ENCODE results near the gene CD248.

DNA sequence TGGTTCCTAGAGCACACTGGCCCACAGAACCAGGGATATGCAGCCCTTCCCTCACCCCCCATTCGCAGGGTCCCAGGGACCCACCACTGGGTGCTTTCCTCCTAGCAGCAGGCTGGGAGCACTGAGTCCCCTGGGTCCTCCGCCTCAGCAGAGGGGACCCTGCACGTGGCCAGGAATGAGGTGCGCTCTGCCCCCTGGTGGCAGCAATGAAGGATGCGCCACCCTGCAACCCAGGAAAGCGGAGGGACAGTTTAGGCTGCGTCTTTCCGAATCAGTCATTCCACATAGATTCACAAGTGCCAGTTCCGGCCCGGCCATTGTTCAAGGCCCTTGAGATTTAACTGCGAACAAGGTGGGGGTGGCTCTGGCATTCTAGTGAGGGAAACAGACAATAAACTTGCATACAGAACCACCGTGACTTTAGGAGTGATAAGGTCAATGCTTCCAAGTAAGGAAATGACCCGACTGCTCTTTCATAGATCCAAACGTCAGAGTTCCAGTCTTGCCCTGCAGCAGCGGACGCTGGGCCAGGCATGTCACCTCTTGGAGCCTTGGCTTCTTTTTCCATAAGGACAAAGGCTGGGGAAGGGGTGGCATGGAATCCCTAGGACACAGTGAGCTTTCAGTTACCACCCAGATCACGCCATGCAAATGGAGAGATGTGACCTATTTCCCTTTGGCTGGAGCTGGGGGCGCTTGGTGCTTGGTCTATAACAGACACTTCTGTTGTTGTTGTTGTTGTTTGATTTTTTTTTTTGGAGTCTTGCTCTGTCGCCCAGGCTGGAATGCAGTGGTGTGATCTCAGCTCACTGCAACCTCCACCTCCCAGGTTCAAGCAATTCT is 11.7 kb upstream of the CD248 start:
- TF ChIP-seq CTCF (conservative IDR thresholded peaks at IDR 0.05; ENCODE audit: low read depth in 2 of 2) (peak; percentile 90 to 98), REST (IDR thresholded peaks at IDR 0.05; ENCODE audit: unreplicated experiment) (no peak), EZH2 (IDR thresholded peaks at IDR 0.05; ENCODE audit: low read depth, unreplicated experiment) (no peak), POLR2AphosphoS5 (IDR thresholded peaks at IDR 0.05; ENCODE audit: low read depth) (no peak)
